HG02623 (cell line): Measurements from ENCODE around the gene FLOT1.

Source experiments
- ATAC-seq: cut with Tn5 transposase; IDR thresholded peaks from one replicate; pipeline ENCODE4 v1.9.1; 2021; ENCODE audit warnings: moderate library complexity; ENCODE audit not compliant: unreplicated experiment

The FLOT1 gene, protein sequence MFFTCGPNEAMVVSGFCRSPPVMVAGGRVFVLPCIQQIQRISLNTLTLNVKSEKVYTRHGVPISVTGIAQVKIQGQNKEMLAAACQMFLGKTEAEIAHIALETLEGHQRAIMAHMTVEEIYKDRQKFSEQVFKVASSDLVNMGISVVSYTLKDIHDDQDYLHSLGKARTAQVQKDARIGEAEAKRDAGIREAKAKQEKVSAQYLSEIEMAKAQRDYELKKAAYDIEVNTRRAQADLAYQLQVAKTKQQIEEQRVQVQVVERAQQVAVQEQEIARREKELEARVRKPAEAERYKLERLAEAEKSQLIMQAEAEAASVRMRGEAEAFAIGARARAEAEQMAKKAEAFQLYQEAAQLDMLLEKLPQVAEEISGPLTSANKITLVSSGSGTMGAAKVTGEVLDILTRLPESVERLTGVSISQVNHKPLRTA

GRCh38 chr6:30742316-30743098 is at the start of gene FLOT1:
Gene FLOT1, minus strand, starts transcription at chr6:30742687. Its CDS starts 498 bp downstream, at chr6:30742189.
- ATAC-seq: peak; percentile 65

DNA sequence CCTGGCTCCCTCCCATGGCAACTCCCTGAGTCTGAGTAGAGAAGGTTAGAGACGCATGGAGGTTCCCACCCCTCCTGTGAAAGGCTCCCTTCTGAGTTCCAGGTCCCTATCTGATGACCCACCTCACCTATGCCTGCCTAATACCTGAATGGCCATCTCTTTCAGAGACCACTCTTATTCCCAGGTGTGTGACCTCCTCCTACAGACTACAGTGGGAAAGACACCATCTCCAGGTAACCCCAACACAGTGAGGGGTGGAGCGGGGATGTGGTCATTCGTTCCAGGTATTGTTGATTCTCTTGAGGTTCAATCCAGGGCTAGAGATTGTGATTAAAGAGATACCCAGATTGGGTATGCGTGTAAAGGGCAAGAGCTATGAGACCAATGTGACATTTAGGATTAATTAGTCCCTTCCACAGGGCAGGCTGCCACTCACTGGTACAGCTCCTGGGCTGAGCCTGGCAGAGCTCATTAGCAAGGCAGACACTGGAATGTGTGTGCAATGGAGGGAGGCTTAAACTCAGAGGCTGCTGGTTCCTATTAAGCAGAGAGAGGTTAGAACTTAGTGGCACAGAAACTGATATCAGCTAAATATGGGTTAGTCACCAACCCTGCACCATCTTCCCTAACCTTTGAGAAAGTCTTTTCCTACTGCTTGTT is 48.4 kb upstream of the FLOT1 start:
- ATAC-seq: no peak

GRCh38 chr6:30789606-30790005 is 47.1 kb upstream of the FLOT1 start:
- ATAC-seq: no peak

GRCh38 chr6:30787954-30788353 is 45.5 kb upstream of the FLOT1 start:
- ATAC-seq: no peak

DNA sequence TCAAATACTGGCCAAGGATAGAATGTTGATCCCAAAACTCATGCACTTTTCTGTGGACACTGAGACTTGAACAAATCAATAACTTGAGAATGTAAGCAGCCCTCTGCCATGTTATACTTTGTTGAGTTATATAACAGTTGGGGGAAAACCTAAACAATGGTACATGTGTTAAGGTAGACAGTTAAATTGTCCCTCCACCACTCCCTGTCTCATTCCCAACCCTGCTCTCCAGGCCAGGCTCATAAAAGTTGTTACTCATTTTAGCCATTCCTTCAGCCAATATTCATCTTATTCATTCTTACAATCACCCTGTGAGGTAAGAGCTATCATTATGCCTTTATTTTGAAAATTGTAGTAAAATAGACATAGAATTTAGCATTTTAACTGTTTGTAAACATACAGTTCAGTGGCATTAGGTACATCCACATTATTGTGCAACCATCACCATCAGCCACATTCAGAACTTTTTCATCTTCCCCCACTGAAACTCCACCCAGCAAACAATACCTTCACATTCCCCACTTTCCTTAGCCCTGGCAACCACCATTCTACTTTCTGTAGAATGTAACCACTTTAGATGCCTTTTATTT is 40.0 kb upstream of the FLOT1 start:
- ATAC-seq: no peak

- no peak for ATAC-seq
Observed at GRCh38 chr6:30781743-30782424, 39.4 kb upstream of the FLOT1 start.

DNA sequence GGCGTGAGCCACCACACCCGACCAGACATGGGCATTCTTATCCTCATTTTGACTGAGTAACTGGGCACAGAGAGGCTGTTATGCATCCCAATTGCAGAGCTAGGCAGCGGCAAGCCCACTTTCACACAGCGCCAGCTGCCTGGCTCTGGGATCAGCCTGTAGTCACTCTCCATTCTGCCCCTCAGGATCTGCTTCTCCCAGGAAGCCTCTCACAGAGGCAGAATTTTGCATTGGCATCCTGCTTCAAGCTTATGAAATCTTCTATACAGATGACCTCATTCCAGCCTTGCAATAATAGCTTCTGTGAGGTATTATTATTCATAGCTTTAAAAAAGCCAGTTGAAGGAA is 38.9 kb upstream of the FLOT1 start:
- ATAC-seq: no peak

- ATAC-seq: no peak
Observed at GRCh38 chr6:30780642-30780920, 38.1 kb upstream of the FLOT1 start.

GRCh38 chr6:30779850-30780641 is 37.6 kb upstream of the FLOT1 start:
- ATAC-seq: no peak

- no peak for ATAC-seq
Observed at GRCh38 chr6:30778001-30778635, 35.6 kb upstream of the FLOT1 start.

- no peak for ATAC-seq
Observed at GRCh38 chr6:30777155-30777485, 34.6 kb upstream of the FLOT1 start.

- ATAC-seq: no peak
Observed at GRCh38 chr6:30776390-30777154, 34.1 kb upstream of the FLOT1 start.

GRCh38 chr6:30775104-30775503 is 32.6 kb upstream of the FLOT1 start:
- no peak for ATAC-seq

DNA sequence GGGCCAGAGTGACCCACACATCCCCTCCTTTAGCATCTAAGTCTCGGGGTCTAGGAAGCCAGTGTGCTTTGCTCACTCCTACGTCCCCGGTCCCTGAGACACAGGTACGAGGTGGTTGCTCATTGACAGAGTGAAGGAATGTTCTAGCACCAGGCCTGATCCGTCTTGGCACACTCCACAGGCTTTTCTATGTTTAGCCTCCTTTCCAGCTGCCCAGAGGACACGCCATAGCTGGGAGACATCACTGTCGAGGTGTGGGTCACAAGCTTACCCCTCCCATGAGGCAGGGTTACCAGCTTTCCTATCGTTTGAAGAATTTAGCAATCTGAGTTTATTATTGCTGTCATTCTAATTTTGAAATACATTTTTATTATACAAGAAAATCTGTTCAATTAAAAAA is 32.2 kb upstream of the FLOT1 start:
- no peak for ATAC-seq

DNA sequence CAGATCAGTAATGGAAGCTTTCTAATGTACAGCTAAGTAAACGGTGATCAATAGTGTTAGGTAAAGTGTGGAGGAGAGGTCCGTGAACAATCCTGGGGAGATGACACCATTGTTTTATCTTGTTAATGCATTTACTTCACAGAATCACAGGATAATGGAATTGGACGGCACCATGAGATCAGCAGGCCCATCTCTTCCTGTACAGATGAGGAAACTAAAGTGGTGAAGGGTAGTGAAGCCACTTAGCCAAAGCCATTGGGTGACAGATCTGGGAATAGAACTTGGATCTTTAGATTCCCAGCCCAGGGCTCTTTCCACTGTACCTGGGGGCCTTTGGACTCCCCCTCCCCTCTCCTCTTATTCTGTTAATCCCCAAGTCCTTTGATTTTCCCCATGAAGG is 28.1 kb upstream of the FLOT1 start:
- ATAC-seq: no peak

- ATAC-seq: no peak
Observed at GRCh38 chr6:30769853-30770524, 27.5 kb upstream of the FLOT1 start.

- no peak for ATAC-seq
Observed at GRCh38 chr6:30769088-30769852, 26.8 kb upstream of the FLOT1 start.

- ATAC-seq: no peak
Observed at GRCh38 chr6:30768634-30769087, 26.2 kb upstream of the FLOT1 start.
